Mucosa of gallbladder (tissue), 1 donor: ENCODE measurements around the gene ARL15. TPM values are rescaled to one million over a fixed set of nuclear protein-coding genes. Genes with fewer than 3 reads are reported as not detected.
A peak's percentile ranks its signal among the peaks of the same experiment; 100 is the strongest.

Experiments used
- DNase-seq: peaks from one replicate; pipeline ENCODE4 v3.0.0-alpha.2; 2020; ENCODE audit warnings: low spot score
- total RNA-seq: library from RNA; stranded (reverse); gene quantifications from one replicate; pipeline ENCODE4 v1.2.1, GENCODE V29; 2021
- donor health status: DM: no; HTN: no; CAD: no.

ARL15 gene
- total RNA-seq, 1 donor from 2014 or later = 30.8 TPM

DNA sequence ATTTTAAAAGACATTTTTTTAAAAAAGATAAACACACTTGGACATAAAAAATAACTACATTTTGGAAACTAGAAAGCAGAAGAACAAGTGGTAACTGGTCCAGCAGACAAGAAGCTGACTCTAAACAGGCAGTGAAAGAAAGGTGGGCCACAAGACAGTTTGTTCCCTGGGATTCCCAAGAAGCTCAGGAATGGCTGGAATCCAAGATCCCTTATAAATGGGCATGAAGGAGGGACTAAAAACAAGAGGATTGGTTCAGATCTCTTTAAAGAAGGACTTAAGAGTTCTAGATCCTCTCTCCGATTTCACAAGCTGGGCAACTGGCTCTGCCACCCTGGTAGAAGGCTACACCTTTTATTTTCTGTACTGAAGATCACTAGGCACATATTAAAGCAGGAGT is 102.8 kb downstream of the ARL15 start:
- no peak for DNase-seq

GRCh38 chr5:54206580-54207229 is 103.7 kb downstream of the ARL15 start:
- no peak for DNase-seq

GRCh38 chr5:54205918-54206317 is 104.5 kb downstream of the ARL15 start:
- no peak for DNase-seq

GRCh38 chr5:54205453-54205852 is 104.9 kb downstream of the ARL15 start:
- DNase-seq = no peak

- no peak for DNase-seq
Measured at GRCh38 chr5:54197018-54197417, 113.4 kb downstream of the ARL15 start.

DNA sequence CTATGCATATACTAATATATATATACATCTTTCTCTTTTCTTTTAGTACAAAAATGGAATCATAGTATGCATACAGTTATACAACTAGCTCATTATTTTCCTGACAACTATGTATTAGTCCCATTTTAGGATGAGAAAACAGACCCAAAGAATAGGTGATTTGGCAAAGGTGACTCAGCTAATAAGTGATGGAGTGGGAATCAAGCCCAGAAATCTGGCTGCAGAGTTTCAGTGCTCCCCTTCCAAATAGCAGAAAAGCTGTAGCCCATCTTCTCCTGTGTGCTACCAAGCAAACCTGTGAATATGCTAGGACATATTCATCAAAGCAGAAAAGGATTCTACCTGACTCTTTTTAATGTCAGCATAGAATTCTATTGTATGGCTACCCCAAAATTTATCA is 114.7 kb downstream of the ARL15 start:
- no peak for DNase-seq

- no peak for DNase-seq
Measured at GRCh38 chr5:54194318-54194717, 116.1 kb downstream of the ARL15 start.

- no peak for DNase-seq
Measured at GRCh38 chr5:54187694-54188093, 122.7 kb downstream of the ARL15 start.

DNA sequence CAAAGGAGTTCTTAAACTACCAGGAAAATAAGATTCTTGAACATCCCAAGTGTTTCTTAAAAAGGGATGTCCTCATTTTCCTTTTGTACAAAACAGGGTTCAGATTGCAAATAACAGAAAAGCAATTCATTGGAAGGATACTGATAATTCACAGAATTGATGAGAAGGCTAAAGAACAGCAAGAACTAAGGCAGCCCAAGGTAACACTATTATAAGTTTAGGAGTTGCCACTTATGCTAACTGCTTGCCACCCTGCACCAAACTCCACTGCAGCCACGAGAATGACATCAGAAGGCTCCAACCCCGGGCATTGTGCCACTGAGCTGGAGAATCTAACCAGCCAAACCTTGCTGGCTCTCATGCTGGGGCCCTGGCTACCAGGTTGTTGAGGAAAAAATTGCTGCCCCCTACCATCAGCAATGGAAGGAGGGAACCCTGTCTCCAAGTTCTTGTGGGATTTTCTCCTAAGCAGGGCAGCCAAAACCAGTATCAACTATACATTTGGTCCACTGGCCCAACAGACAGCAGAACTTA is 123.4 kb downstream of the ARL15 start:
- no peak for DNase-seq

DNA sequence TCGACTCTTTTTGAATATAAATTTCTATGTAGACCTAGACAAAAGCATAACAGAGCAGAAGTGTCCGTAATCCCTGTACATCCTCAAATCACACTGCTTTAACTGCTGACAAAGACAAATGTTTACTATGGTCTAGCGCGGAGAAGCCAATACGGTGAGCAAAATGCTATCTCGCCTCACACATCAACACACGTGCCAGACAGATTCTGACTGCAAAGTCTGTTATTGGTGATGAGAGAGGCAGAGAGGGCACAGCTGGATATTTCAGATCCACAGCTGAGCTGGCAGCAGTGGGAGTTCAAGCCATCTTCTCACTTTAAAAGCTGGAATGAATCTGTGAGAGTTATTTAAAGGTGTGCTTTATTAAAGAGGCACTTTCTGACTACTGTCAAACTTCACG is 124.3 kb downstream of the ARL15 start:
- no peak for DNase-seq

DNA sequence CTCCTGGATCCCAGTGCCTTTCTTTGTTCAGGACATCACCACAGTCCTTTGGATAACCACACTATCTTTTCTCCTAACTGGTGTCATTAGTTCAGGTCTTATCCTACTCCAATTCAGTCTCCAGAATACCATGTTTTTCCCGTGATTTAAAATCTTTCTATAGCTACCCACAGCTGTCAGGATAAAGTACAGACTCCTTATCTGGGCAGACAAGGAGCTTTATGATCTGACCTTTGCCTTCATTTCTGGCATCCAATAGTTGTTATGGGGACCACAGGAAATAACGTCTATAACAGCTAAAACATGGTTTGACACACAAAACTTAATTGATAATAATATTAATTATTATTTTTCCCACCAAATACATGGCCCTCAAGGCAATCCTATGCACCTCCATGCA is 125.6 kb downstream of the ARL15 start:
- DNase-seq = no peak

DNA sequence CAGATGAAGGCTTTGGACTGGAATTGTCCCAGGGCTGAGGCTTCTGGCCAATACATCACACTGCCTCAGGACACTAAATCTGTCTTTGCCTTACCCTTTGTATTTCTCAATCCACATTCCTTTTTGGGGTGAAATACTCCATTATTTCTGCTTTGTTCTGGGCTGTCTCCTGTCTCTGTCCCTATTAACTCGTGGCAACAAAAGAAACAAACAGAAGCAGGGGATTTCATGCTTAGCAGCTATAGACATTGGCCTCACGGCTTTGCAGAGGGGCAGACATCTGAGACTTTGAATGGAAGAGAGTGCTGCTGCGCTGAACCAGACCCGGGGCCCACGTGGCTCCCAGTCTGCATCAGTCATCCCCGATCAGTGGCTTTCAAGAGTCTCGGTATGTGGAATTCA is 129.7 kb downstream of the ARL15 start:
- no peak for DNase-seq

GRCh38 chr5:54178991-54179390 is 131.4 kb downstream of the ARL15 start:
- no peak for DNase-seq

GRCh38 chr5:54178207-54178606 is 132.2 kb downstream of the ARL15 start:
- DNase-seq = no peak

DNA sequence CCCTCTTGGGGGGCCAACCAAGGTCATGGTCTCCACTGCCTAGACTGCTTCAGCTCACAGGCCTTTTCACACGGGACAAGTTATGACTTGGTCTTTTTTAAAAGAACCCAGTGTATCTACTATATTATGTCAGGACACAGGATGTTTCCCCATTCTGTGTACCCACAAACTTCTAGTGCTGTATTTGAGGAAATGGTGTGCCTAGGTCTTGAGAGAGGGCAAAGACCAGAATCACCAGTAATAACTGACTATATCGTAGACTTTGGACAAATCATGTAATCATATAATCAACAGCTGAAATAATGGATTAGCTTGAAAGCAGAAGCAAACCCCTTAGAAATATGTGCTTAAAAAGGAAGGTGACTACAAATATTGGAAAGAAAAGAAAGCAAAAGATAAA is 133.3 kb downstream of the ARL15 start:
- DNase-seq = no peak

GRCh38 chr5:54176066-54176830 is 134.1 kb downstream of the ARL15 start:
- DNase-seq = no peak

- no peak for DNase-seq
Measured at GRCh38 chr5:54173251-54173650, 137.1 kb downstream of the ARL15 start.

- peak; percentile 54 for DNase-seq
Measured at GRCh38 chr5:54171645-54172384, 138.6 kb downstream of the ARL15 start.

DNA sequence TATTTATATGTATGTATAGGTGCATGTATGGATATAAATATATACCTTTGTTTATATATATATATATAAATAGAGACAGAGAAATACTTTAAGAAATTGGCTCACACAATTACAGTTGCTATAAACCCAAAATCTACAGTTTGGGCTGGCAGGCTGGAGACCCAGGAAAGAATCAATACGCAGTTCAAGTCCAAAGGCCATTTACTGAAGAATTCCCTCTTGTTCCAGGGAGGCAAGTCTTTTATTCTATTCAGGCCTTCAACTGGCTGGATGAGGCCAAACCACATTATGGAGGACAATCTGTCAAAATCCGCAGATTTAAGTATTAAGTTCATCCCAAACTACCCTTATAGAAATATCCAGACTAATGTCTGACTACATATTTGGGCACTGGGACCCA is 144.7 kb downstream of the ARL15 start:
- DNase-seq = no peak

DNA sequence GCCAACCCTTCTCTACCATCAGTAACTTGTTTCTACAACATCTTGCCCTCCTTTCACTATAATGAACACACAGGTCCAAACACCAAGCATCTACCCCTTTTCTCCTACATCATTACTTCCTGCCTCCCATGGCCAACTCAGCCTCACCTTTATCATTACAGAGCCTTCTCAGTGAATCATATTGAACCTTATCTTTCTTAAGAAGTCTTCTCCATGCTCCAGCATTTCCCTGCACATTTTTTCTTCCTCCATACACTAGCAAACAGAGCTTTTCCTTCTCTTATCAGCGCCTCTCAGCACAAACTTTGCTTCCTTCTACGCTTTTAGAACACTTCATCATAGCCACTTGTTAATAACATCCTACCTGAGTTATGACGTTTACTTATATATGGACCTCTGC is 148.2 kb downstream of the ARL15 start:
- no peak for DNase-seq

DNA sequence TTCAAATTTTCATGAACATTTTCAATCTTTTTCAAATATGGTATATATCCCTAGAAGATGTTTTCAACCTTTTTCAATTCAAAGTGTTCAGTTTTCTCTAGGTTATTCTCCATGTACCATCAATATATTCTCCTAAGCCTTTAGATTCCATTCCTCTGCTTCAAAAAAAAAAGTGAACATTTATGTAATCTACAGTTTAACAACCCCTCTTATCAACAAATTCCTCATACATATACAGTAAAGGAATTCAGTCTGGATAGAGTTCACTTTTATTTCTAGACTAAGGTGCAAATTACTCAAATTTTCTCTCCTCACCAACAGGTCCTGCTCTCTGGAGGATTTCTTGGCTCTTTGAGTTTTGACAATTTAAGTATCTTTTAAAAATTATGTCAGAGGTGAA is 150.0 kb downstream of the ARL15 start:
- DNase-seq = no peak

DNA sequence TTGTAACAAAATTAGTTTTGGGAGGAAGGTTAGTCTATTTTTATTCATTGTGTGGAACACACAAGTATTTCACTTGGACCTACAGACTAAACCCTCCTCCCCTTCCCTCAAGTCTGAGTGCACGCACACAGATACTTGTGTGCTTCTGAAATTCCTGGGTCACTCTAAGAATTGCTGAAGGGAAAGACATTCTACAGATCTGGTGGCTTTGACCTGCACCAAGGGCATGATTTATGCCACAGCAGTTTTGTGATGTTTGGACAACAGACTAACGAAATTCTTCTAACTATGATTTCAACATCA is 150.5 kb downstream of the ARL15 start:
- DNase-seq = no peak
